BJ (cell line): Measurements from ENCODE around the gene FN1. TPM values are rescaled to one million over a fixed set of nuclear protein-coding genes. Genes with fewer than 3 reads are reported as not detected.

Source experiments
- CTCF ChIA-PET: fragments of 350-600 bp; formaldehyde crosslinking; extraction: SDS; loops from one replicate; lab custom pipeline; 2021; ENCODE audit warnings: antibody characterized with exemption, inconsistent platforms; lab: Yijun Ruan, JAX
- POLR2A ChIA-PET: fragments of 300-600 bp; sonication (Branson Sonifier 250); formaldehyde crosslinking; extraction: SDS; loops from one replicate; lab custom pipeline; 2021; ENCODE audit warnings: antibody characterized with exemption; lab: Charles Lee
- DNase-seq: peaks from one replicate; pipeline ENCODE4 v3.0.0-alpha.2; 2011; ENCODE audit warnings: low read depth
- H3K27me3 ChIP-seq: 2 replicates; pipeline ENCODE4 v1.6.0; 2011; ENCODE audit warnings: low read length; ENCODE audit not compliant: control insufficient read depth, insufficient read depth
- H3K36me3 ChIP-seq: 2 replicates; pipeline ENCODE4 v1.5.1; 2011; ENCODE audit warnings: low read length; ENCODE audit not compliant: control insufficient read depth, insufficient read depth
- H3K4me3 ChIP-seq: 2 replicates; pipeline ENCODE4 v1.5.1; 2011; ENCODE audit warnings: low read depth, mild to moderate bottlenecking, control low read depth, low read length
- CTCF ChIP-seq: IDR thresholded peaks from 2 replicates; pipeline ENCODE4 v1.5.1; 2011; ENCODE audit warnings: low read depth, mild to moderate bottlenecking, control low read depth, inconsistent platforms, low read length, moderate library complexity; ENCODE audit not compliant: insufficient read depth
- polyA plus RNA-seq: library from polyadenylated mRNA; depleted of rRNA; stranded (reverse); fragments of >200 nt; gene quantifications from 2 replicates; pipeline ENCODE4 v1.2.3, GENCODE V29; 2011

Gene FN1
- polyA plus RNA-seq, 1 experiment: 5,814 TPM

- TF ChIP-seq CTCF: no peak
- Histone ChIP-seq H3K27me3 (no peaks in the 10 kb centered on the region), H3K4me3 (no peak overlapping the region), H3K36me3 (no peaks in the 10 kb centered on the region)
- ChIA-PET CTCF (interaction anchor here (0.7 to 1.3 kb wide), 3 partner anchors 129 to 470 kb away, joined by 3 read pairs; no protein-coding TSS in a partner anchor), POLR2A (interaction anchor here (0.5 to 1.0 kb wide), 2 partner anchors 23 to 1645 kb away, joined by 4 to 17 read pairs; no protein-coding TSS in a partner anchor)
- peak; percentile 77 for DNase-seq
These were observed 25.0 kb upstream of the FN1 start for GRCh38 chr2:215460682-215461382.

DNA sequence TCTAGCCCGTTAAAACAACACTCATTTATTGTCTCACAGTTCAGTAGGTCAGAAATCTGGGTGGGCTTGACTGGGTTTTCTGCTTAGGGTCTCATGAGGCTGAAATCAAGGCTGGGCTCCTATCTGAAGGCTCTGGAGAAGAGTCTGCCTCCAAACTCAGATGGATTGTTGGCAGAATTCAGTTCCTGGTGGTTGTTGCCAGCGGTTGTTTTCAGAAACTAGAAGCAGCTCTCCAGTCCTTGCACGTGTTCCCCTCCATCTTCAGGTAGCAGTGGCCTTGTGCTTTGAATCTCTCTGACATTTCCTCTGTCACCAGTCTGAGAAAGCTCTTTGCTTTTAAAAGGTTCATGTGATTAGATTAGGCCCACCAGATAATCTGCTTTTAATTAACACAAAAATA lies 20.1 kb upstream of the FN1 start:
- POLR2A ChIA-PET: no interaction called here

GRCh38 chr2:215454519-215455246 lies 18.8 kb upstream of the FN1 start:
- CTCF ChIA-PET: interaction anchor here (0.6 to 2.3 kb wide), 21 partner anchors 9 to 465 kb away, joined by 3 to 8 read pairs (median 3); no protein-coding TSS in a partner anchor
- DNase-seq: no peak
- POLR2A ChIA-PET: no interaction called here
- no peak overlapping the region for H3K4me3 ChIP-seq
- no peaks in the 10 kb centered on the region for H3K36me3 ChIP-seq
- peak; percentile 83 for TF ChIP-seq CTCF
- H3K27me3 ChIP-seq: no peaks in the 10 kb centered on the region

More for the DNA sequence above, 20.1 kb upstream of the FN1 start:
- DNase-seq: no peak
- H3K27me3 ChIP-seq: no peaks in the 10 kb centered on the region
- H3K4me3 ChIP-seq: no peak overlapping the region
- CTCF ChIA-PET: interaction anchor here (0.7 to 2.3 kb wide), 2 partner anchors 18 to 464 kb away, joined by 4 to 8 read pairs; no protein-coding TSS in a partner anchor
- no peak for TF ChIP-seq CTCF
- no peaks in the 10 kb centered on the region for H3K36me3 ChIP-seq

- no peaks in the 10 kb centered on the region for H3K27me3 ChIP-seq
- CTCF ChIA-PET: no interaction called here
- DNase-seq: no peak
- H3K4me3 ChIP-seq: no peak overlapping the region
- no peak for TF ChIP-seq CTCF
- POLR2A ChIA-PET: no interaction called here
- H3K36me3 ChIP-seq: no peaks in the 10 kb centered on the region
These were observed 16.9 kb upstream of the FN1 start for GRCh38 chr2:215452725-215453124.

DNA sequence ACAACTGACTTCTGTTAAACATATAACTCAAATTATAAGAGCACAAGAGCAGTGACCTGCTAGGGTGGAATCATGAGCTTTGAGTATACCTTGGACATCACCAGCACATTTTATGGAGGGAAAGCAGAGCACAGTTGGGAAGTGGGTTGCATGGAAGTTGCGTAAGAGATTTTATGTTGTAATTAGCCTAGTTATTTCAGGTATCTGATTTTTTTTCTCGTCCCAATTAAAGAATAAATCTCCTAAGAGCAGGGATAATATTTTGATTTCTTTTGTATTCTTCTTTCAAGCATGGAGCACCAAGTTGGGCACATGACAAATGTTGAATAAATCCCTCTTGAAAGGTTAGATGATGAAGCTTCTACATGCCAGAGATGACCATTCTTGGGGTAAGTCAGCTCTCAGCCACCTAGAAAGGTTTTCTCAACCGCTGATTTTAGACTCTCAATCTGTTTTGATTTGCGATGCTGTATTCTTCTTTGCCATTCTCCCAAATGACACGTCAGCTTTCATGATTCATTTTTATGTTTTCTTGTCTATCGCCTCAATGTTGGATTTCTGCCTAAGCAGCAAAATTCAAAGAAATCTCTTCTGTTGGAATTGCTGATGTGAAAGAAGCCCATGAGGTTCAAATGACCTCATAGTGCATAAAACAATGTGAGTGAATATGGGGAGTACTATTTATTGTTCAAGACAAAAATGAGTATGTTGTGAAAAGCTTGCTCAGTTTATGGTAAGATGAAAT lies 15.3 kb upstream of the FN1 start:
- H3K36me3 ChIP-seq: no peaks in the 10 kb centered on the region
- CTCF ChIA-PET: interaction anchor here (1.3 kb wide), 1 partner anchor 9 kb away, joined by 4 read pairs; no protein-coding TSS in a partner anchor
- no peak for TF ChIP-seq CTCF
- POLR2A ChIA-PET: no interaction called here
- no peak for DNase-seq
- no peak overlapping the region for H3K4me3 ChIP-seq
- no peaks in the 10 kb centered on the region for H3K27me3 ChIP-seq
